Hepatocyte (in vitro differentiated cells): ENCODE data around the gene RPS6KC1. TPM values are rescaled to one million over a fixed set of nuclear protein-coding genes. Genes with fewer than 3 reads are reported as not detected.
"Not testable (repeated sequence)": the region's sequence is repeated elsewhere in the genome, so short reads cannot be mapped to it uniquely, and the experiment has no call there.

Experiments
- DNase-seq: peaks from one replicate; pipeline ENCODE4 v3.0.0-alpha.2; 2016; ENCODE audit warnings: low spot score
- H2AFZ ChIP-seq: fragments of 200-600 bp; sonication (generic); 2 replicates; pipeline ENCODE4 v1.6.0; 2016; ENCODE audit warnings: antibody characterized with exemption, mild to moderate bottlenecking
- H3K27ac ChIP-seq: fragments of 200-600 bp; sonication (generic); 2 replicates; pipeline ENCODE4 v1.5.1; 2016; ENCODE audit warnings: mild to moderate bottlenecking
- H3K27me3 ChIP-seq: fragments of 200-600 bp; sonication (generic); 2 replicates; pipeline ENCODE4 v1.6.1; 2016
- H3K36me3 ChIP-seq: fragments of 200-600 bp; sonication (generic); replicated peaks from 2 replicates; pipeline ENCODE4 v1.5.1; 2016; ENCODE audit warnings: low read depth; ENCODE audit not compliant: insufficient read depth
- H3K4me1 ChIP-seq: fragments of 200-600 bp; sonication (generic); 2 replicates; pipeline ENCODE4 v1.5.1; 2016; ENCODE audit warnings: mild to moderate bottlenecking, moderate library complexity; ENCODE audit not compliant: insufficient read depth
- H3K4me2 ChIP-seq: fragments of 200-600 bp; sonication (generic); 2 replicates; pipeline ENCODE4 v1.6.0; 2016
- H3K4me3 ChIP-seq: fragments of 200-600 bp; sonication (generic); 2 replicates; pipeline ENCODE4 v1.5.1; 2016; ENCODE audit warnings: mild to moderate bottlenecking
- H3K79me2 ChIP-seq: fragments of 200-600 bp; sonication (generic); 2 replicates; pipeline ENCODE4 v1.6.0; 2017; ENCODE audit warnings: mild to moderate bottlenecking
- H3K9me2 ChIP-seq: fragments of 200-600 bp; sonication (generic); replicated peaks from 2 replicates; pipeline ENCODE4 v1.6.0; 2017; ENCODE audit warnings: mild to moderate bottlenecking; ENCODE audit not compliant: insufficient read depth
- H3K9me3 ChIP-seq: fragments of 200-600 bp; sonication (generic); 2 replicates; pipeline ENCODE4 v1.5.1; 2016; ENCODE audit warnings: low read depth, mild to moderate bottlenecking
- H4K20me1 ChIP-seq: fragments of 200-600 bp; sonication (generic); 2 replicates; pipeline ENCODE4 v1.6.0; 2016; ENCODE audit warnings: mild to moderate bottlenecking; ENCODE audit not compliant: insufficient read depth, poor library complexity, severe bottlenecking
- EZH2 ChIP-seq: fragments of 200-600 bp; sonication (generic); IDR thresholded peaks from 2 replicates; pipeline ENCODE4 v1.6.1; 2016; ENCODE audit warnings: antibody characterized with exemption, mild to moderate bottlenecking, borderline replicate concordance
- EZH2phosphoT487 ChIP-seq: fragments of 200-600 bp; sonication (generic); IDR thresholded peaks from one replicate; pipeline ENCODE4 v1.6.1; 2018; ENCODE audit warnings: antibody characterized with exemption, mild to moderate bottlenecking, low read depth, moderate library complexity; ENCODE audit not compliant: unreplicated experiment, severe bottlenecking
- WGBS: methylation state at CpG from one replicate; pipeline ENCODE4 v1.1.6; 2016; ENCODE audit warnings: low lambda C conversion rate; ENCODE audit errors: missing lambda C conversion rate; 5-methylcytosine and 5-hydroxymethylcytosine counted together
- polyA plus RNA-seq: library from polyadenylated mRNA; unstranded; fragments of >200 nt; fragmentation: Nextera tagmentation; extraction: Ambion mirVana; gene quantifications from 2 replicates; pipeline ENCODE4 v1.2.1, GENCODE V29; 2016
- total RNA-seq: library from RNA; depleted of rRNA; stranded (reverse); fragments of >200 nt; gene quantifications from 2 replicates; pipeline ENCODE4 v1.2.3, GENCODE V29; 2014
- TF ChIP-seq, protein P1 (sequence below): fragments of 200-600 bp; sonication (generic); IDR thresholded peaks from 2 replicates; pipeline ENCODE4 v1.5.1; 2016; ENCODE audit warnings: antibody characterized with exemption, mild to moderate bottlenecking; ENCODE audit not compliant: poor library complexity

The RPS6KC1 gene
- total and polyA plus RNA-seq, 2 experiments from 2014 or later = 10.0 to 26.9 TPM

DNA sequence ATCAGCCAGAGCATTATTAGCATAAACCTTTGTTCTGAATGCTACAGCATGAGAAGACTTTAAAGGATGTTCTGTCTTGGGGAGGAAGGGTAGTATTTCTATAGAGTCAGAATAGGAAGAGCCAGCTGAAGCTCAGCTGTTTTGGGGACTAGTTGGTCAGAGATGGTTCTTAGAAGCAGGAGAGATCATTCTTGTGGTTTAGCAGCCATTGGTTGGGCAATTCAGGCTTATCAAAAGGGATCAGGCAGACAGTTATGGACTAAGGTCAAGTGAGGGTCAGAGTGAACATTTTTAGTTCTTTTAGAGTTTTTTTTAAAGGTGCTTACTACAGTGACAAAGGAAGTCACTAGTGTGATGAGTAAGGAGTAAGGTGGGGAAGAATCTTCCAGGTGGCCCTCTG is 245.5 kb downstream of the RPS6KC1 start:
- H3K4me3 ChIP-seq = no peak overlapping the region
- H3K79me2 ChIP-seq = no peaks in the 10 kb centered on the region
- no peaks in the 10 kb centered on the region for H3K9me2 ChIP-seq
- no peak overlapping the region for H3K4me2 ChIP-seq
- no peaks in the 10 kb centered on the region for H3K4me1 ChIP-seq
- no peaks in the 10 kb centered on the region for H3K27me3 ChIP-seq
- no peak for TF ChIP-seq EZH2
- TF ChIP-seq EZH2phosphoT487 = no peak
- TF ChIP-seq, protein P1, sequence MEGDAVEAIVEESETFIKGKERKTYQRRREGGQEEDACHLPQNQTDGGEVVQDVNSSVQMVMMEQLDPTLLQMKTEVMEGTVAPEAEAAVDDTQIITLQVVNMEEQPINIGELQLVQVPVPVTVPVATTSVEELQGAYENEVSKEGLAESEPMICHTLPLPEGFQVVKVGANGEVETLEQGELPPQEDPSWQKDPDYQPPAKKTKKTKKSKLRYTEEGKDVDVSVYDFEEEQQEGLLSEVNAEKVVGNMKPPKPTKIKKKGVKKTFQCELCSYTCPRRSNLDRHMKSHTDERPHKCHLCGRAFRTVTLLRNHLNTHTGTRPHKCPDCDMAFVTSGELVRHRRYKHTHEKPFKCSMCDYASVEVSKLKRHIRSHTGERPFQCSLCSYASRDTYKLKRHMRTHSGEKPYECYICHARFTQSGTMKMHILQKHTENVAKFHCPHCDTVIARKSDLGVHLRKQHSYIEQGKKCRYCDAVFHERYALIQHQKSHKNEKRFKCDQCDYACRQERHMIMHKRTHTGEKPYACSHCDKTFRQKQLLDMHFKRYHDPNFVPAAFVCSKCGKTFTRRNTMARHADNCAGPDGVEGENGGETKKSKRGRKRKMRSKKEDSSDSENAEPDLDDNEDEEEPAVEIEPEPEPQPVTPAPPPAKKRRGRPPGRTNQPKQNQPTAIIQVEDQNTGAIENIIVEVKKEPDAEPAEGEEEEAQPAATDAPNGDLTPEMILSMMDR = no peak
- H3K9me3 ChIP-seq = no peaks in the 10 kb centered on the region
- no peak for DNase-seq
- no peaks in the 10 kb centered on the region for H4K20me1 ChIP-seq
- H3K36me3 ChIP-seq = no peaks in the 10 kb centered on the region
- no peak overlapping the region for H3K27ac ChIP-seq
- H2AFZ ChIP-seq = no peak overlapping the region

DNA sequence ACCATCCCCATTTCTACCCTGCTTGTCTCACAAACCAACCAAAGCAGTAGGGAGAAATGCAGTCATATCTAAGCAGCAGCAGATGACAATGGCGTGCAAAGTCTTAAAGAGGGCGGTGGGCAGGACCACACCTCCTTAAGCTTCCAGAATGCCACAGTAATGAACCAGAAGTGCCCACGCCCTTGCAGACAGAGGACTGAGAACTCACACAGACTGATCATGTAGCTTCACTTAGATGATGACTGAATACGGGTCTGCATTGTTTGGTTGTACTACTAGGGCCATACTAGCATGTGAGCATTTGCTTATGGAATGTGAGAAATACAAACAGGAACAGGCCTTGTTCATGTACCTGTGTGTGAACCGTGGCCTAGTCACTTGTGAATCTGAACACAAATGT is 246.0 kb downstream of the RPS6KC1 start:
- Histone ChIP-seq H3K9me3 (no peaks in the 10 kb centered on the region), H3K4me1 (no peaks in the 10 kb centered on the region), H3K27me3 (no peaks in the 10 kb centered on the region), H3K4me2 (no peak overlapping the region), H3K9me2 (no peaks in the 10 kb centered on the region), H4K20me1 (no peaks in the 10 kb centered on the region), H2AFZ (no peak overlapping the region), H3K4me3 (no peak overlapping the region), H3K79me2 (no peaks in the 10 kb centered on the region), H3K27ac (no peak overlapping the region), H3K36me3 (no peaks in the 10 kb centered on the region)
- 95% methylated on average over 5 of the region's 5 CpGs for WGBS
- TF ChIP-seq, protein P1 = no peak
- TF ChIP-seq EZH2 = no peak
- TF ChIP-seq EZH2phosphoT487 = no peak
- no peak for DNase-seq

DNA sequence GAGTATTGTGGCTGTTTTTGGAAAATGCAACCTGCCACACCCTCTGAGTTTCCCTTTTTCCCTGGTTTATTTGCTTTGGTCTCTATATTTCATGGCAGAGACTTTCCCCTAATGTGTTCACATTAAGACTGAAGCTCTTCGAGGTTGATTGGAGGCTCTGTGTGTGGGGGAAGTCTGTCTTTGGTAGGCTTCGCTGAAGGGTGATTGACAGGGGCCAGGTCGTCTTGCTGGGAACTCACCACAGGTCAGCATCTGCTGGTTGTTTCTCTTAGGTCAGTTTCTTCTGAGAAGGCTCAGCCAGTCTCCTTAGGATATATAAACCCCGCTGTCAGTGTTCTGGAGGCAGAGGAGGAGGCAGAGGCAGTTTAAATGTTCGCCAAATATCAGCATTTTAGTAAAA is 249.4 kb downstream of the RPS6KC1 start:
- DNase-seq = no peak
- Histone ChIP-seq H3K9me3 (no peaks in the 10 kb centered on the region), H3K36me3 (no peaks in the 10 kb centered on the region), H4K20me1 (no peaks in the 10 kb centered on the region), H3K79me2 (no peaks in the 10 kb centered on the region), H3K4me1 (no peaks in the 10 kb centered on the region), H3K27ac (no peak overlapping the region), H3K4me2 (no peak overlapping the region), H2AFZ (no peak overlapping the region), H3K4me3 (no peak overlapping the region), H3K27me3 (no peaks in the 10 kb centered on the region), H3K9me2 (no peaks in the 10 kb centered on the region)
- WGBS = 78% methylated on average over 5 of the region's 5 CpGs
- no peak for TF ChIP-seq EZH2phosphoT487
- TF ChIP-seq EZH2 = no peak
- TF ChIP-seq, protein P1 = no peak

DNA sequence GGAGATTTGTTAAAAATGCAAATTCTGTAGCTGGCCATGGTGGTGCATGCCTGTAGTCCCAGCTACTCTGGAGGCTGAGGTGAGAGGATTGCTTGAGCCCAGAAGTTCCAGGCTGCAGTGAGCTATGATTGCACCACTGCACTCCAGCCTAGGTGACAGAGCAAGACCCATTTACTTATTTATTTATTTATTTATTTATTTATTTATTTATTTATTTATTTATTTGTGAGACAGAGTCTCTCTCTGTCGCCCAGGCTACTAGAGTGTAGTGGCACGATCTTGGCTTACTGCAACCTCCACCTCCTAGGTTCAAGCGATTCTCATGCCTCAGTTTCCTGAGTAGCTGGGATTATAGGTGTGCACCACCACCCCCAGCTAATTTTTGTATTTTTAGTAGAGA is 250.5 kb downstream of the RPS6KC1 start:
- WGBS = 98% methylated on average over 3 of the region's 3 CpGs

More for the DNA sequence above, 250.5 kb downstream of the RPS6KC1 start:
- H3K79me2 ChIP-seq, H3K27ac ChIP-seq, H3K27me3 ChIP-seq, H3K36me3 ChIP-seq, H3K4me2 ChIP-seq, H4K20me1 ChIP-seq, H3K4me1 ChIP-seq, H3K9me2 ChIP-seq, H3K4me3 ChIP-seq, H3K9me3 ChIP-seq, DNase-seq, H2AFZ ChIP-seq: not testable (repeated sequence)
